Stimulated activated CD8-positive, alpha-beta memory T cell treated with anti-CD3 and anti-CD28 coated beads, Interleukin-4, amount 100 ng/mL, for 24 hours (primary cell): Measurements from ENCODE around the gene LIF.
"Not testable (repeated sequence)": the region's sequence is repeated elsewhere in the genome, so short reads cannot be mapped to it uniquely, and the experiment has no call there.

Experiments
- DNase-seq: peaks from one replicate; pipeline ENCODE4 v3.0.0-alpha.2; 2020; ENCODE audit warnings: low read depth

LIF gene

DNA sequence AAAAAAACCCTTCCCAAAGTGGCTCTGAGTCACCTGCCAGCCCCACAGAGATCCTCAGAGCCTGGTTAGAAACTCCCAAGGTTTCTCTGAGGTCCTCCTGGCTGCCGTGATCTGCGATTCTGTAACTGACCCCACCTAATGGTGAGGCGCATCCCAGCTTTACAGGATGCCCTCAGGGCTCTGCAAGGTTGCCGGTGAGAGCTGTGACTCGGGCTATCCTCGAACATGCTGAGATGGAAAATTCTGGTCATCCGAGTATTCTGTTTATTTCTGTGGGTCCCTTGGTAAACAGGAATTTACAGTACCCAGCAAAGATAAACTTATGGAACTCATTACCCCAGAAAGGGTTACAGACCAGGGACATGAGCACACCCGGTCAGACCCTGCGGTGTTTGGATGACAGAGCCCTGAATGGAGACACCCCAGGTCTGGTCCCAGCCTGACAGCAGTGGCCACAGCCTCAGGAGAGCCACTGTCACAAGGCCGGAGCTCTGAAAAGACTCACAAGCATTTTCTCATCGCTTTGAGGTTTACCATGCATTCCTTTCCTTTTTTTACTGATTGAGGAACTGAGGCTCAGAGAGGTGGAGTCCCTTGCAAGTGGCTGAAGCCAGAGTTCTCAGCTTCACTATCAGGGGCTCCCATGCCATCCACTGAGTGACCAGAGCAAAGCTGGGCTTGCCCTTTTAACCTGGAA is 22.2 kb downstream of the LIF start:
- no peak for DNase-seq

- DNase-seq = no peak
These were observed 23.3 kb downstream of the LIF start for GRCh38 chr22:30223303-30223702.

- DNase-seq = no peak
These were observed 24.2 kb downstream of the LIF start for GRCh38 chr22:30222321-30222720.

DNA sequence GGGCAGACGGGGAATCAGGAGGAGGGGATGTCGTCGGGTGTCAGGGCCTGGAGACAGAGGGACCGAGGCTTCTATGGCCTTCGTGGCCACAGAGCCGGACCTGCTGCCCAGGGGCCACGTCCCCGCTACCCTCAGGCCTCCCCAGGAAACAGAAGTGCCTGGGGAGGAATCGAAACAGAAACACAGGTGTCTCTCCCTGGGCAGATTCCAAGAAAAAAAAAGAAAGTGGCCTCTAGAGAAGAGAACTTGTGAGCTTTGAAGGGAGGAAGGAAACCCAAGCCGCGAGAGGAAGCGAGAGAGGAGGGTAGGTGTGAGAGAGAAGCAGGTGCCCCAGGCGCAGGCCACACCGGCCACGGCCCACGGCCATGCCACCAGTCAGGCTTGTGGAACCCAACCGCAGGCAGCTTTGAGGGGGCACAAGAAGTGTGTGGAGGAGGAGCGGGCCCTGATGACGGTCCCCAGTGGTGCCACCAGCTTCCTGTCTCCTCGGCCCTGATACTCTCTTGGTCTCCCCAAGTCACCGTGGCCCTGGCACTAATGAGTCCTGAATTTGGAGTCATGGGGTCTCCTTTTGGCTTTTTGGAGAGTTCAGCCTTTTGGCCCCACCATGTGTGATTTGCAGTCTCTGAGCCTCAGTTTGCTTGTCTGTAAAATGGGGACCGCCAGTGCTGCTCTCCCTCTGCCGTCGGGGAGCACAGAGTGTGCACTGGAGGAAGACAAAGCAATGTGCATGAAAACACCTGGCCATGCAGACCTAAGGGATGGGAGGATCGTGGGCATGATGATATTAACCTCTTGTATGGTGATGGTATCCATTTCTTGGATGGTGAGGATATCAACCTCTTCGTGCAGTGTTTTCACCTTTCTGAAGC is 25.2 kb downstream of the LIF start:
- peak; percentile 44 for DNase-seq

GRCh38 chr22:30220338-30221012 is 26.1 kb downstream of the LIF start:
- no peak for DNase-seq

GRCh38 chr22:30219668-30220278 is 26.8 kb downstream of the LIF start:
- DNase-seq = no peak

DNA sequence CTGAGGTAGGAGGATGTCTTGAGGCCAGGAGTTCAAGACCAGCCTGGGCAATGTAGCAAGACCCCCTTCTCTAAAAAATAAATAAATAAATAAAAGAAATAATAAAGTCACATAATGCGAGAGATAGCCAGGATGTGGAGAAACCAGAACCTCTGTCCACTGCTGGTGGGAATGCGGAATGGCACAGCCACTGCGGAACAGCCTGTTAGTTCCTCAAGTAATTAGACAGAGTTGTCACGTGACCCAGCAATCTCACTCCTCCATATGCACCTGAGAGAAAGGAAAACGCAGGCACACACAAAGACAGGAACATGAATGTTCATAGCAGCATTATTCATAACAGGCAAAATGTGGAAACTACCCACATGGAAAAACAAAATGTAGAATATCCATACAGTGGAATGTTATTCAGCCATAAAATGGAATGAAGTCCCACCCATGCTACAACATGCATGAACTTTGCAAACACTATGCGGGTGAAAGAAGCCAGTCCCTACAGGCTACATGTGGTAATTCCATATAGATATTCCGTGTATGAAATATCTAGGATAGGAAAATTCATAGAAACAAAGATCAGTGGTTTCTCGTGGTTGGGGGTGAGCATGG is 27.4 kb downstream of the LIF start:
- DNase-seq = no peak

DNA sequence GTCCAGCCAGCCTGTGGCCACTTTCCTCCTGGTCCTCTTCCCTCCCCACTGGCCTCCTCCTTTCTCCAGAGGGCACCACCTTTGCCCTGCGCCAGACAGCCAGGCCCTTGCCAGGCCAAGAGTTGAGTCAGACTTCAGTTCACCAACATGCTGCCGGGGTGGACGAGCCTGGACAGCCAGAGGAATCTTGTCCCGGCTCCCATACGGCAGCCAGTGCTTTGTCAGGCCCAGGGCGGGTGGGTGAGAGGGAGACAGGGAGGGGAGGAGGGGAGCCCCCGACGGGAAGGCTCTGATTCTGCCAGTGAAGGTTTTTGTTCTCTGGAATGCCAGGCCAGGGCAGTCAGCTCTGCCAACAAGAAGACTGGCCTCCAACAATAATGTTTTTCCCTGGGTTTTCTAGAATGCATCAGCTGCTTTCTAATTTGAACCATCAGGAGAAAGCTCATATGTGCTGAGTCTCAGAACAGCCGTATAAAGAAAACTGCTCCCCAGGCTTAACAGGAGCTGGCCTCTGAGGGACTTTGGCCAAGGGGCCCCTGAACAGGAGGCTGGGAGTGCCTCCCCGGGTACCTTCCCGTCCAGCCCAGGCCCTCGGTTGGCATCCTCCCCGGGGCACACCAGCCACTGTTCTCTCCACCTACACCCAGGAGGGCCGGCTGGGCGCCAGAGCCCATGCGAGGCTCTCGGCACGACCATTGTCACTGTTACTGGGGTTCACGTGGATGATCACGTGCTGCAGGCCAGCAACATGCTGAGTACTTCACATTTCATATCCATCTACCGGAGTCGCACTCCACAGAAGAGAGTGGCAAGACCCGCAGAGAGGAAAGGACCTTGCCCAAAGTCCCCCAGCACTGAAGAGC is 28.6 kb downstream of the LIF start:
- no peak for DNase-seq

DNA sequence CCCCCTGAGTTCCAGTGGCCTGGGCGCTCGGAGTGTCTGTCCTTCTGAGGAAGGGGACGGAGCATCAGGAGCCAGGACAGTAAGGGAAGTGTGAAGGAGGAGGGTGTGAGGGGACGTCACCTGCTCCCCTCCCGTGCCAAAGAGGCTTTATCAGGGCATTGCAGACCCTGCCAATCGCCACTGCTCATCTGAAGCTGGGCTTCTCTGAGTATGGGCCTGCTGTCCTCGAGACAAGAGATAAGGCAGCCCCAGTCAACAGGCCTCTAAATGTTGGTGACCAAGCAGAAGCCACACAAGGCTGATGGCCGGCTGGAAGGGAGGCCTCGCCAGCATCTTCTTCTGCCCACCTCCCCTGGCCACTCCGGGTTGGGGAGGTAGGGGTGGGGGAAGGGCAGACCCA is 29.8 kb downstream of the LIF start:
- no peak for DNase-seq

GRCh38 chr22:30216272-30216671 is 30.3 kb downstream of the LIF start:
- DNase-seq = not testable (repeated sequence)

DNA sequence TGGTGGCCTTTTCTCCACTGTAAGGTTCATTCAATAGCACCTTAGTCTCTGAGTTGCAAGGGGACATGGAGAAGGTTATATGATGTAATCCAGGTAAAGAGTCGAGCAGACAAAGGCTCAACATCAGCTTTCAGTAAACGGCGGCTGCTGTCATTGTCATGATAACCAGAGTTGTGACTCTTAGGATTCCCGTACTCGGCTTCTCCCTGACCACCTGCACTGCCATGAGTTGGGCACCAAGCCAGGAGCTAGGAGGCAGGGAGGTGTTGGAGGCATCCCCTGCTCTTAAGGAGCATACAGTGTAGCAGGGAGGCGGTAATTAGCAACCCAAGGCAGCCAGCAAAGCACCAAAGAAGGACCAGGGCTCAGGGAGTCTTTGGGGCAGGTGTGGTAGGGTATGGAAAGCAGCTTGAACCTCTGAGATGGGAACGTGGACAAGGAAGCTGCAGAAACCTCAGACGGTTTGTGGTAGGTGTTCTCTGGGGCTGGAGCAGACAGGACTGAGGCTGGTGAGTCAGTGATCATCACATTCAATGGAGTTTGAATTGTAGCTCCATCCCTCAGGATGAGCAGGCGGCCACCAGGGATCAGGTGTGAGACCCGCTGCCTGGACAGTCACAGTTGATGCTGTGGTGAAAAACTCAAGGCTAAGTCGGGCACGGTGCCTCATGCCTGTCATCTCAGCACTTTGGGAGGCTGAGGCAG is 31.7 kb downstream of the LIF start:
- DNase-seq = no peak

DNA sequence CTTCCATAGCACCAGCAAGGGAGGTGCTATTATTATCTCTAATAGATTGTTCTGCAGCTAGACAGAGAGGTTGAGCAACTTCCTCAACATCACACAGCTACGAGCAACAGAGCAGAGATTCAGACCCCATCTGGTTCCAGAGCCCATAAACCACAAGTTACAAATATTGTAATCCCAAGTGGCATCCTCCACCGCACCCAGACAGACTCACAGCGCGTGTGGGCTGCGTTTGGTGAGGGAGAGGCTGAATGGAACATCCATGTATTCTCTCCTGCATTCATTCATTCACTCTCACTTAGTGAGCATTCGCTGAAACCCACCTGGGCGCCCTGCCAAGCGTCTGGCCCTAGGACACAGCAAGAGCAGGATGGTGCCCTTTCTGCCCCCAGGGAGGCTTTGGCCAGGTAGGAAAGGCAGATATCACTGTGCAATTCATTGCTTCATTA is 33.5 kb downstream of the LIF start:
- no peak for DNase-seq

DNA sequence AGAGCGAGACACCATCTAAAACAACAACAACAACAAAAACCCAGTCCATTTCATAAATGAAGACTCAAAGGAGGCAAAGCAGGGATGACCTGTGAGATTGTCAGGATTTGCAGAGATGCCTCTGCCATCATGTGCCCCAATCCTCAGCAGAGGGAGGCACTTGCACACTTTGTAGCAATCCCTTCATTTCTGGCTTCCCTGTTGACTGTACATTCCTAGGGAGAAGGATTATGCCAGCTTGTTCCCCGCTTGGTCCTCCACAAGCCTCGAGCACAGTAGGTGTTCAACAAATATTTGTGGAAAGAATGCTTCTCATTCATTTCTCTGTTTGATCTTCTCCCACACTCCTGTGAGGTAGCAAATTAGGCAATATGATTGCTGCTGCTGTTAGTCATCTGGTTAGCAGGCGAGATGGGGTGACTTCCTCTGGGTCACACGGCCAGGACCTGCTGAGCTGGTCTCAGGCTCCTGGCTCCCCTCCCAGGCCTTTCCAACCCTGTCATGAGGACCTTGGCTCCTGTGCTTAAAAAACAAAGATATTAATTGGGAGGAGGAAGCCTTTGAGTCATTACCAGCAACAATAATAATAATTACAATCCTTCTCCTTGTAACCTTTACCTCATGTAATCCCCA is 34.1 kb downstream of the LIF start:
- DNase-seq = no peak

- no peak for DNase-seq
These were observed 35.3 kb downstream of the LIF start for GRCh38 chr22:30211124-30211820.

DNA sequence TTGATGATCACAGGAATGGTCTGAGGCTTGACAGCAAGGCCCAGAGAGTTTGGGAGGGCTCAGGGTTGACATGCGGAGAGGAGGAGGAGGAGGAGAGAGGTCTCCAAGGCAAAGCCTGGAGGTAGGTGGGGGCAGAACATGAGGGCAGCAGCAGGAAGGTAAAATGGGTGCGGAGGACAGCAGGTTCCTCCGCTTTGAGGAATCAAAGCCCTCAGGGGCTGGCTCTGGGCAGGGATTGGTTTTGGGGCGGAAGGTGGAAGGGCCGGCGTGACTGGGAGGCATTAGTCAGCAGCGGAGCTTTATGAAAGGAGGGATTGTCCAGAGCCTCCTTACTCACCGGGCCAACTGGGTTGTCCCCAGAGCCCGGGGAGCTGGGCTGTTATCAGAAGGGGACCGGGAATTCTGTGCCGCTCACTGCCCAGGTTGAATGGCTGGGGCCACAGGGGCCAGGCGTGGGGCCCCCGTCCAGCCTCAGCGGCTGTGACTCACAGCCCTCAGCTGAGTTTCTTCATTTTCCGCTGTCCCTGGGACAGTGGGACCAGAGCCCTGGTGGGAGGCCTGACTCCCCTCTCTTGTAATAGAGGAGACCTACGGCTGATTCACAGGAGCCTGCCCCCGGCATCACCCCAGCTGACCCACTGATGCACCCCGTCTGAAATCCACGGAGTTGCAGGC is 36.2 kb downstream of the LIF start:
- DNase-seq = no peak

- no peak for DNase-seq
These were observed 36.9 kb downstream of the LIF start for GRCh38 chr22:30209642-30210041.

DNA sequence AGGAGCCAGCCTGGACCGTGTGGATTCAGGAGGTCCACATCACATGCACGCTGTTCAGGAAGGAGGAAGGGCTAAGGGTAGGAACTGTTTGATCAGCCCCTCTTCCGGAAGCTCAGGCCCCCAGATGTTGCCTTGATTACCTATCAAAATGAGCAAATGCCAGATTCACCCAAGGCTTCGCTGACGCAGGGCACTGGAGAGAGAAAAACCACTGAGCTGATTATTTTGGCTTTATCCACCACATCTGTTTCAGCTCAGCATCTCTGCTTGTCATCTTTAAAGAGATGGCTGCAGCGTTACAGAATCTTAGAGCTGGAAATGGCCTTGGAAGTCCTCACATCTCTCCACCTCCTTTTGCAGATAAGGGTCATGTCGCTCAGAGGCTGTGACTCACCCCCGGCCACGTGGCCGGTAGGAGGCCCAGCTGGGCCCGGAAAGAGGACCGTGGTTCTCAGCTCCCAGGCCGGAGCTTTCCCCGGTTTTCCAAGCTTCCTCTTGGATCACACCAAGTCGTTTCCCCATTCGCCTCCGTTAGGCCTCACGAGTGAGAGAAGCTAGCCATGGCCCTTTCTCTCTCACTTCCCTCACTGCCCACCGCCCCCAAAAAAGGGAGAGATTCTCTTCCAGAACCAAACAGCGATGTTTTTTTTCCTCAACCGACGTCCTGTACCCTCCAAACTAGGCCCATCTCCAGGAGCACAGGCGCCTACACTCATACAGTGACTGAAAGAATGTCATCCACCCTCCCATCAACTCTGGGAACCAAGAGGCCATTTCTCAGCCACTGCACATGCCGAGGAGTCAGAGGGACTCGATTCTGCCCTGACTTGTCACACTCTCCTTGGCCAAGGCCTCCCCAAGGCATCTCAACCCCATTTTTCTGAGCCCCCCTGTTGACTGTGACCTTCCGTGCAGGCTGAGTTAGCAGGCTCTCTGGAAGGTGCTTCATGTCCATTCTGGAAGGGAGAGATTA is 37.6 kb downstream of the LIF start:
- DNase-seq = no peak
